Activated B cell treated with CpG ODN at 0.5 μM for 24 hours (primary cell): ENCODE data around the gene ALOX5AP. TPM values are rescaled to one million over a fixed set of nuclear protein-coding genes. Genes with fewer than 3 reads are reported as not detected.

Experiments used
- ATAC-seq: fragments of 200-7000 bp; cut with Tn5 transposase; one replicate; pipeline ENCODE4 v1.10.0; 2021; ENCODE audit warnings: low read depth, mild to moderate bottlenecking, moderate library complexity
- CTCF ChIA-PET: fragments of 350-600 bp; sonication (Branson Sonifier 250); formaldehyde crosslinking; loops from one replicate; lab custom pipeline; 2021; ENCODE audit warnings: antibody characterized with exemption; lab: Charles Lee
- POLR2A ChIA-PET: fragments of 350-600 bp; sonication (Branson Sonifier 250); formaldehyde crosslinking; loops from one replicate; lab custom pipeline; 2021; ENCODE audit warnings: antibody characterized with exemption; lab: Charles Lee
- DNase-seq: peaks from one replicate; pipeline ENCODE4 v3.0.0; 2022
- H3K27ac Mint-ChIP-seq: one replicate; pipeline ENCODE4 v1.8.0; 2020; ENCODE audit warnings: mixed read lengths
- H3K27me3 Mint-ChIP-seq: one replicate; pipeline ENCODE4 v1.8.0; 2021; ENCODE audit warnings: mixed read lengths
- H3K36me3 Mint-ChIP-seq: one replicate; pipeline ENCODE4 v1.8.0; 2021; ENCODE audit warnings: low read depth, mixed read lengths
- H3K4me1 Mint-ChIP-seq: one replicate; pipeline ENCODE4 v1.8.0; 2021; ENCODE audit warnings: mixed read lengths
- H3K4me3 Mint-ChIP-seq: one replicate; pipeline ENCODE4 v1.8.0; 2020; ENCODE audit warnings: mild to moderate bottlenecking, mixed read lengths
- H3K9me3 Mint-ChIP-seq: one replicate; pipeline ENCODE4 v1.8.0; 2020; ENCODE audit warnings: mixed read lengths
- CTCF ChIP-seq: fragments of 200-600 bp; IDR thresholded peaks from one replicate; pipeline ENCODE4 v1.8.0; 2022; ENCODE audit warnings: antibody characterized with exemption, mild to moderate bottlenecking
- intact Hi-C: fragments of 100-400 bp; cut with micrococcal nuclease; formaldehyde crosslinking; loops from one replicate; pipeline ENCODE4 v1.15.1; 2024
- total RNA-seq: library from RNA; stranded (reverse); gene quantifications from 2 replicates; pipeline ENCODE4 v1.2.3, GENCODE V29; 2022

ALOX5AP gene
- total RNA-seq, 1 donor from 2014 or later = 59.7 TPM

GRCh38 chr13:30808600-30808999, 73.3 kb downstream of the ALOX5AP start:
- no peak for TF ChIP-seq CTCF
- CTCF ChIA-PET = interaction anchor here (1.4 kb wide), 1 partner anchor 676 kb away, joined by 3 read pairs; no protein-coding TSS in a partner anchor
- no peaks in the 10 kb centered on the region for H3K9me3 Mint-ChIP-seq

GRCh38 chr13:30809787-30810186, 74.4 kb downstream of the ALOX5AP start:
- no peaks in the 10 kb centered on the region for H3K36me3 Mint-ChIP-seq
- no peak for TF ChIP-seq CTCF
- ATAC-seq (no peak), DNase-seq (no peak)
- H3K4me3 Mint-ChIP-seq = no peak overlapping the region
- H3K9me3 Mint-ChIP-seq = no peaks in the 10 kb centered on the region
- no peak overlapping the region for H3K27ac Mint-ChIP-seq
- CTCF ChIA-PET = no interaction called here
- POLR2A ChIA-PET = interaction anchor here (0.6 kb wide), 1 partner anchor 285 kb away, joined by 3 read pairs; no protein-coding TSS in a partner anchor
- no peaks in the 10 kb centered on the region for H3K27me3 Mint-ChIP-seq
- no peaks in the 10 kb centered on the region for H3K4me1 Mint-ChIP-seq
- intact Hi-C loops = loop anchor here (10.0 kb wide), 1 partner anchor 165 kb away; no protein-coding TSS in a partner anchor

More at GRCh38 chr13:30808600-30808999, 73.3 kb downstream of the ALOX5AP start:
- Mint-ChIP-seq H3K27ac (no peak overlapping the region), H3K36me3 (no peaks in the 10 kb centered on the region), H3K4me1 (peaks cover under 1% of the 10 kb centered on the region), H3K27me3 (no peaks in the 10 kb centered on the region), H3K4me3 (no peak overlapping the region)
- intact Hi-C loops = loop anchor here (10.0 kb wide), 1 partner anchor 164 kb away; no protein-coding TSS in a partner anchor
- ATAC-seq (no peak), DNase-seq (no peak)
- POLR2A ChIA-PET = no interaction called here

- Mint-ChIP-seq H3K27ac (no peak overlapping the region), H3K27me3 (no peaks in the 10 kb centered on the region), H3K4me1 (no peaks in the 10 kb centered on the region), H3K36me3 (no peaks in the 10 kb centered on the region), H3K9me3 (no peaks in the 10 kb centered on the region), H3K4me3 (no peak overlapping the region)
- no peak for TF ChIP-seq CTCF
- ChIA-PET CTCF (interaction anchor here (1.4 kb wide), 1 partner anchor 678 kb away, joined by 4 read pairs; no protein-coding TSS in a partner anchor), POLR2A (interaction anchor here (0.6 kb wide), 1 partner anchor 285 kb away, joined by 3 read pairs; no protein-coding TSS in a partner anchor)
- ATAC-seq (no peak), DNase-seq (no peak)
- intact Hi-C loops = no loop called here
Observed at GRCh38 chr13:30810261-30810701, 74.9 kb downstream of the ALOX5AP start.

GRCh38 chr13:30810801-30811200, 75.5 kb downstream of the ALOX5AP start:
- POLR2A ChIA-PET = no interaction called here
- TF ChIP-seq CTCF = no peak
- Mint-ChIP-seq H3K9me3 (no peaks in the 10 kb centered on the region), H3K27me3 (no peaks in the 10 kb centered on the region), H3K4me1 (no peaks in the 10 kb centered on the region), H3K27ac (no peak overlapping the region), H3K4me3 (no peak overlapping the region), H3K36me3 (no peaks in the 10 kb centered on the region)
- DNase-seq (no peak), ATAC-seq (no peak)
- CTCF ChIA-PET = interaction anchor here (1.4 kb wide), 1 partner anchor 678 kb away, joined by 4 read pairs; no protein-coding TSS in a partner anchor
- intact Hi-C loops = no loop called here

Other genes with a start within 250 kb of the ALOX5AP start
- gene USPL1, start 117.6 kb upstream of the ALOX5AP start, total RNA-seq = 29.1 and 33.6 TPM in 2 replicates
- gene MEDAG, start 170.7 kb downstream of the ALOX5AP start, total RNA-seq = not detected in 2 replicates
- gene TEX26, start 197.1 kb downstream of the ALOX5AP start, total RNA-seq = not detected in 2 replicates